HepG2 (cell line): ENCODE data around the gene TEX22.

Experiments
- ATF2 ChIP-seq: sonication (generic); formaldehyde crosslinking; IDR thresholded peaks from 2 replicates; pipeline ENCODE4 v1.4.0; 2020; ENCODE audit warnings: missing genetic modification reagents
- CTCF ChIP-seq: sonication (generic); formaldehyde crosslinking; IDR thresholded peaks from 2 replicates; pipeline ENCODE4 v1.5.0; 2020; ENCODE audit warnings: mild to moderate bottlenecking, missing genetic modification reagents, moderate library complexity
- EZH2 ChIP-seq: conservative IDR thresholded peaks from 2 replicates; pipeline ENCODE4 v1.6.1; 2012; ENCODE audit warnings: mild to moderate bottlenecking, low read depth, low read length, moderate library complexity
- FOXM1 ChIP-seq: sonication (generic); formaldehyde crosslinking; IDR thresholded peaks from 2 replicates; pipeline ENCODE4 v1.5.0; 2020; ENCODE audit warnings: missing genetic modification reagents
- HDAC1 ChIP-seq: sonication (generic); formaldehyde crosslinking; IDR thresholded peaks from 2 replicates; pipeline ENCODE4 v1.5.1; 2020; ENCODE audit warnings: mild to moderate bottlenecking, missing genetic modification reagents
- IKZF4 ChIP-seq: sonication (generic); formaldehyde crosslinking; IDR thresholded peaks from 2 replicates; pipeline ENCODE4 v1.5.1; 2020; ENCODE audit warnings: borderline replicate concordance, mild to moderate bottlenecking, low read depth, missing genetic modification reagents; ENCODE audit errors: not compliant biosample characterization
- JUN ChIP-seq: sonication (generic); formaldehyde crosslinking; IDR thresholded peaks from 2 replicates; pipeline ENCODE4 v1.4.0; 2020; ENCODE audit warnings: mild to moderate bottlenecking, missing genetic modification reagents
- NAIF1 ChIP-seq: sonication (generic); formaldehyde crosslinking; IDR thresholded peaks from 2 replicates; pipeline ENCODE4 v1.5.0; 2020; ENCODE audit warnings: mild to moderate bottlenecking, missing genetic modification reagents, borderline replicate concordance
- NBN ChIP-seq: fragments of 450-650 bp; conservative IDR thresholded peaks from 2 replicates; pipeline ENCODE4 v1.6.1; 2017
- TFDP2 ChIP-seq: sonication (generic); formaldehyde crosslinking; IDR thresholded peaks from 2 replicates; pipeline ENCODE4 v1.4.0; 2020; ENCODE audit warnings: missing genetic modification reagents

- no peak for TF ChIP-seq JUN (CRISPR knock-in tag)
- TF ChIP-seq NAIF1 = no peak
- no peak for TF ChIP-seq CTCF (CRISPR knock-in tag)
- TF ChIP-seq HDAC1 (CRISPR knock-in tag) = no peak
- no peak for TF ChIP-seq TFDP2 (CRISPR knock-in tag)
- TF ChIP-seq NBN = no peak
- no peak for TF ChIP-seq EZH2
- no peak for TF ChIP-seq ATF2 (CRISPR knock-in tag)
- no peak for TF ChIP-seq IKZF4 (CRISPR knock-in tag)
- no peak for TF ChIP-seq FOXM1 (CRISPR knock-in tag)
Observed at GRCh38 chr14:105392131-105393090, 5.9 kb upstream of the TEX22 start.
